KMS-11 (cell line): ENCODE results near the gene GRAMD4.

Experiments
- H2AFZ ChIP-seq: fragments of 200-600 bp; sonication (generic); 2 replicates; pipeline ENCODE4 v1.6.1; 2016; ENCODE audit warnings: antibody characterized with exemption, mixed run types, low read depth
- H3K27ac ChIP-seq: fragments of 200-600 bp; sonication (generic); 2 replicates; pipeline ENCODE4 v1.6.1; 2016; ENCODE audit warnings: mild to moderate bottlenecking, mixed run types
- H3K27me3 ChIP-seq: fragments of 200-600 bp; sonication (generic); 2 replicates; pipeline ENCODE4 v1.6.1; 2017; ENCODE audit warnings: mild to moderate bottlenecking, low read depth, mixed run types, moderate library complexity; ENCODE audit not compliant: insufficient read depth
- H3K36me3 ChIP-seq: fragments of 200-600 bp; sonication (generic); 2 replicates; pipeline ENCODE4 v1.6.1; 2017; ENCODE audit warnings: mild to moderate bottlenecking, mixed run types; ENCODE audit not compliant: insufficient read depth
- H3K4me1 ChIP-seq: fragments of 200-600 bp; sonication (generic); 2 replicates; pipeline ENCODE4 v1.6.1; 2016; ENCODE audit warnings: mild to moderate bottlenecking, low read depth, mixed run types; ENCODE audit not compliant: poor library complexity, severe bottlenecking
- H3K4me2 ChIP-seq: fragments of 200-600 bp; sonication (generic); 2 replicates; pipeline ENCODE4 v1.7.0; 2016; ENCODE audit warnings: mild to moderate bottlenecking, mixed run types
- H3K4me3 ChIP-seq: fragments of 200-600 bp; sonication (generic); IDR thresholded peaks from 2 replicates; pipeline ENCODE4 v1.6.1; 2017; ENCODE audit warnings: low read depth, low read length, mixed read lengths; ENCODE audit not compliant: insufficient read depth
- H3K79me2 ChIP-seq: fragments of 200-600 bp; sonication (generic); 2 replicates; pipeline ENCODE4 v1.6.1; 2016; ENCODE audit warnings: low read depth, mixed run types; ENCODE audit not compliant: insufficient read depth
- H3K9ac ChIP-seq: fragments of 200-600 bp; sonication (generic); 2 replicates; pipeline ENCODE4 v1.6.1; 2016; ENCODE audit warnings: mild to moderate bottlenecking, mixed run types
- H4K20me1 ChIP-seq: fragments of 200-600 bp; sonication (generic); 2 replicates; pipeline ENCODE4 v1.6.1; 2016; ENCODE audit warnings: mild to moderate bottlenecking, mixed run types; ENCODE audit not compliant: insufficient read depth
- TF ChIP-seq, protein P1 (sequence below): fragments of 200-600 bp; sonication (generic); conservative IDR thresholded peaks from 2 replicates; pipeline ENCODE4 v1.6.1; 2017; ENCODE audit warnings: low read depth, mild to moderate bottlenecking, antibody characterized with exemption, low read length, moderate library complexity, mixed read lengths

The GRAMD4 gene

DNA sequence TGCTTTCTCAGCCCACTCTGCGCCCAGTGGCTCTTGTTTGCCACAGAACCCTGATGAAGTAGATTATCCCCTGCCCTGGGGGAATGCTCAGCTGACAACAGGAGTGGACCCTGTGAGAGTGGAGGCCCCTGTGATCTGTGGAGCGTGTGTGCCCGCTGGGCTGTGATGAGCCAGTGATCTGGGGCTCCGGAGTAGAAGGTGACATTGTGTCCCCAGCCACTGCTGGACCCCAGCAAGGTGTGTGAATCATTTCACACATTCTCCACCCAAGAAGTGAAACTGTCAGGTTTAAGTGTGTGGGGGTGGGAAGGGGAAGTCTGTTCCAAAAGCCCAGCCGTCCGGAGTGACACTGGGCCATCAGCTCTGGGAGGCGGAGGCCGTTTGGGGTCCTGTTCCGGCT, 33.1 kb upstream of the GRAMD4 start:
- no peaks in the 10 kb centered on the region for H4K20me1 ChIP-seq
- H3K27ac ChIP-seq = no peak overlapping the region
- no peaks in the 10 kb centered on the region for H3K4me1 ChIP-seq
- H3K4me2 ChIP-seq = no peak overlapping the region
- no peaks in the 10 kb centered on the region for H3K27me3 ChIP-seq
- H2AFZ ChIP-seq = no peak overlapping the region
- no peaks in the 10 kb centered on the region for H3K36me3 ChIP-seq
- TF ChIP-seq, protein P1, sequence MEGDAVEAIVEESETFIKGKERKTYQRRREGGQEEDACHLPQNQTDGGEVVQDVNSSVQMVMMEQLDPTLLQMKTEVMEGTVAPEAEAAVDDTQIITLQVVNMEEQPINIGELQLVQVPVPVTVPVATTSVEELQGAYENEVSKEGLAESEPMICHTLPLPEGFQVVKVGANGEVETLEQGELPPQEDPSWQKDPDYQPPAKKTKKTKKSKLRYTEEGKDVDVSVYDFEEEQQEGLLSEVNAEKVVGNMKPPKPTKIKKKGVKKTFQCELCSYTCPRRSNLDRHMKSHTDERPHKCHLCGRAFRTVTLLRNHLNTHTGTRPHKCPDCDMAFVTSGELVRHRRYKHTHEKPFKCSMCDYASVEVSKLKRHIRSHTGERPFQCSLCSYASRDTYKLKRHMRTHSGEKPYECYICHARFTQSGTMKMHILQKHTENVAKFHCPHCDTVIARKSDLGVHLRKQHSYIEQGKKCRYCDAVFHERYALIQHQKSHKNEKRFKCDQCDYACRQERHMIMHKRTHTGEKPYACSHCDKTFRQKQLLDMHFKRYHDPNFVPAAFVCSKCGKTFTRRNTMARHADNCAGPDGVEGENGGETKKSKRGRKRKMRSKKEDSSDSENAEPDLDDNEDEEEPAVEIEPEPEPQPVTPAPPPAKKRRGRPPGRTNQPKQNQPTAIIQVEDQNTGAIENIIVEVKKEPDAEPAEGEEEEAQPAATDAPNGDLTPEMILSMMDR = no peak
- no peaks in the 10 kb centered on the region for H3K79me2 ChIP-seq
- no peak overlapping the region for H3K9ac ChIP-seq
- no peak overlapping the region for H3K4me3 ChIP-seq

DNA sequence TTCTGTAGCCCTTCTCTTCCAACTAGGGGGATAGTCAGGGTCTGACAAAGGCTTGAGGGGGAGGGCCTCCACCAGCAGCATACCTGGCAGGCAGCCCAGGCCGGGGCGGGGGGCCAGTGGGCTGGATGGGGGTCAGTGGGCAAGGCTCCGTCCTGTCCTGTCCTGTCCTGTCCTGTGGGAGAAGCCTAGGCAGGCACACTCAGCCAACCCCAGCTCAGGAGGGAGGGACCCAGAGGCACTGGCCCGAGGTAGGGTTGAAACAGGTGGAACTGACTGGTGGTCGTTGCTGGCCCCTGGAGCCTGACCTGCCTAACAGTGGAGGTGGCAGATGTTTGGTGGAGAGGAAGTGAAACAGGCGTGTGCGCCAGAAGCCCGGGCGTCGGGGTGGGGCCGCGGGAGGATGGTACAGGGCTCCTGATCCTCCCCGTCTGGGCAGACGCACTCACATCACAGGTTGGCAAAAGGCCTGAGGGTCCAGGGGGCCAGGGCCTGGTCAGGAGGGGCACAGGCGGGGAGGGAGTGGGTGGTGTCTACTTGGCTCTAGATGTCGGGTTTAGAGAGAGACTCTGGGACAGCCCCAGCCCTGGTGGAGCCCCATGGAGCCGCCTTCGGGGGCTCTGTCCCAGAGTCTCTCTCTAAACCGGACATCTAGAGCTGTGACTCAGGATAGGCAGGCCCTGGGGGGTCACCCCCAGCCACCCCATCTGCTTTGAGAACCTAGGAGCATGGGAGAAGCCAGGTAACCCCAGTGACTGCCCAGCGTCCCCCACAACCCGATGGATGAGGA, 32.5 kb upstream of the GRAMD4 start:
- Histone ChIP-seq H3K9ac (no peak overlapping the region), H3K27ac (no peak overlapping the region), H3K36me3 (no peaks in the 10 kb centered on the region), H3K27me3 (no peaks in the 10 kb centered on the region), H4K20me1 (no peaks in the 10 kb centered on the region), H3K4me3 (no peak overlapping the region), H3K4me1 (no peaks in the 10 kb centered on the region), H3K79me2 (no peaks in the 10 kb centered on the region), H3K4me2 (no peak overlapping the region), H2AFZ (no peak overlapping the region)
- TF ChIP-seq, protein P1 = no peak

DNA sequence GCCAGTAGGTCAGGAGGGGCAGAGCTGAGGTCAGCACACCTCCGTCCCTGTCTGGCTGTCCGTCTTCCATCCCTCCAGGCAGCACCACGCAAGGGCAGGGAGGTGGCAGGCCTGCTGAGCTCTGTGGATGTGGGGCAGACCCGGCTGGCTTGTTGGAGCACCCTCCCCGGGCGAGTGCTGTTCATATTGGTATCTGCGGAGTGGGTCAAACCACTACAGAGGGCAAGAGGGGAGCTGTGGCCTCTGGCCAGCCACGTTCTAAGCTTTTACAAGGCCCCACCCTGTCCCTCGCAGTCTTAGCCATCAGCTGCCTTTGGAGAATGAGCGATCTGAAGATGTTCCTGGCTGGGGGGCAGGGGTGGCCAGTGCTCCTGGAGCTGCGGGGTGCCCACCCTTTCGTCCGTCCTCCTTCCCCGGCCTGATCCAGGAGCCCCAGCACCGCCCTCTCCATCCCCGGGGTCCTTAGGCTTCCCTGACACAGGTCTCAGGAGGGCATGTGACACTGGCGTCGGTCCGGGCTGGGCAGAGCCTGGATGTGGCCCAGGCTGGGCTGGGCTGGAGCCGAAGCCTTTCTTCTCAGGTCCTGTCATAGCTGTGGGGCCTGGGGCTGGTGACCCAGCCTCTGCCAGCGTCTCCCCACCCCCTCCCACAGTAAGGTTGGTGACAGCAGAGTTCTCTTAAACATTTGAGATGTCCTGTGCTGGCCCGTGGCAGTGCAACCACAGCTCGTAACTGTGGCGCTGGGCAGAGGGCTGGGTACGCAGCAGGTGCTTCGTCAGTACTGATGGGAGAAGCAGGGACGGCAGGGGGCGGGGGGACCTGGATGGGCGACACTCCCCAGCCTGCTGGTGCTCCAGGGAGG, 31.7 kb upstream of the GRAMD4 start:
- no peak overlapping the region for H3K27ac ChIP-seq
- TF ChIP-seq, protein P1 = no peak
- H3K79me2 ChIP-seq = no peaks in the 10 kb centered on the region
- H3K36me3 ChIP-seq = no peaks in the 10 kb centered on the region
- H3K4me1 ChIP-seq = no peaks in the 10 kb centered on the region
- no peaks in the 10 kb centered on the region for H4K20me1 ChIP-seq
- no peak overlapping the region for H3K4me3 ChIP-seq
- no peak overlapping the region for H2AFZ ChIP-seq
- no peaks in the 10 kb centered on the region for H3K27me3 ChIP-seq
- no peak overlapping the region for H3K4me2 ChIP-seq
- H3K9ac ChIP-seq = no peak overlapping the region

DNA sequence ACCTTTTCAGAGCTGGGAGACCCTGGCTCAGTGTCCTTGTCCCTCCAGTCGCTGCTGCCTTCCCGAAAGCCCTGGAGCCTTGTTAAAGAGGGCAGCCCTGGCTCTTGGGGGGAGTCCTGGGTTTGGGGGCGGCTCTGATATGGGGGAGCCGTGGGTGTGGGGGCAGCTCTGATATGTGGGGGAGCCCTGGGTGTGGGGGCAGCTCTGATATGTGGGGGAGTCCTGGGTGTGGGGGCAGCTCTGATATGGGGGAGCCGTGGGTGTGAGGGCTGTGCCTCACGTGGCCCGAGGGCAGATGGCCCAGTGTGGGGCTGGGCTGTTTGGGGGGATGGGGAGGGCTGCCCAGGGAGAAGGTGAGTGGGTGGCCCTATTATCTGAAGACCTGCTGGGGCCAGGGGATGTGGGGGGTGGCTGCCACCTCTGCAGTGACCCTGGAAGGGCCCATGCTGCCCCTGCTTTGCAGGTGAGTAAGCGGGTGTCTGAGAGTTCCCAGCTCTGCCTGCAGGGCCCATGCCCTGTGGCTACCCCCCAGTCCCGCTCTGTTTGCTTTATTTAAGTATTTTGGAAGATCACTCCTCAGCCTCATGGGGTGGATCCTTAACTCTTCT, 30.9 kb upstream of the GRAMD4 start:
- H3K9ac ChIP-seq = no peak overlapping the region
- H3K4me1 ChIP-seq = no peaks in the 10 kb centered on the region
- no peak overlapping the region for H3K4me3 ChIP-seq
- no peaks in the 10 kb centered on the region for H3K36me3 ChIP-seq
- H4K20me1 ChIP-seq = no peaks in the 10 kb centered on the region
- no peak overlapping the region for H2AFZ ChIP-seq
- no peaks in the 10 kb centered on the region for H3K27me3 ChIP-seq
- H3K27ac ChIP-seq = no peak overlapping the region
- no peak overlapping the region for H3K4me2 ChIP-seq
- TF ChIP-seq, protein P1 = no peak
- no peaks in the 10 kb centered on the region for H3K79me2 ChIP-seq
